ENCODE results near the gene DSTN. TPM values are rescaled to one million over a fixed set of nuclear protein-coding genes. Genes with fewer than 3 reads are reported as not detected.

Gene DSTN
- total RNA-seq, 6 experiments from 2014 or later, result 65.8 to 94.4 (median 86.9) TPM

DNA sequence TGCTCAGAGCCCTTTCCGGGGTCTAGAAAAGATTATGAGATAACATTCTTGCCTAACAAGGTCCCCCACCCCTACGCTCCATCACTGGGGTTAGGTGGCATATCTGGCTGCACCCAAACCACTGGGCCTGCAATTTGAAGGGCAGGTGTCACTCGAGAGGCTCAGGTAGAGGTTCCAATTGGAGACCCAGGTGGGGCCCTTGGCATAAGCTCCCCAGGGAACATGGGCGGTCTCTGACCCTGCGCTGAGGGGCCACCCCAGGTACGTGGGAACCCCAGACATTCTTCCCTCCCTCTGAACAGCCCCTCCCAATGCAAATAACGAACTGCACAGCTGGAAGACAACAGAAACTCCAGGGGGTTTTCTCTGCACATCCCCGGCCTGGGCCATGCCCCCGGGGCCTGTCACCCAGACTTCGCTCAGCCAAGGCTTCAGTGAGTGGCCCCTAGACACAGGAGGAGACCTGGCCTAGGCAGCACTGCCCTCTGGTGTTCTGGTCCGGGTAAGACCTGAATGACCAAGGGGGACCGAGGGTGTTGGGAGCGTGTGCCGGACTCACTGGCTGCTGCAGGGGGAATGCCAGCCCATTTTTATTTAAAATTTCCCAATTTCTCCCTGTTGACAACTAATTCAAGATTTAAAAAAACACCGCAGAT is 47.5 kb downstream of the DSTN start:
- Histone ChIP-seq H3K27ac (no peak overlapping the region), H3K9me3 (no peaks in the 10 kb centered on the region), H3K4me1 (no peaks in the 10 kb centered on the region), H3K36me3 (peaks cover 0 to 78% (median 54%) of the 10 kb centered on the region in 4 donors), H3K27me3 (no peaks in the 10 kb centered on the region), H3K4me3 (no peak overlapping the region)
- intact Hi-C loops (cut with DNase I), result loop anchor here (10.0 kb wide), 1 partner anchor 83 kb away; the partner anchor contains the start of gene BFSP1 (in 2 of the 2)
- WGBS (ENCODE audit: insufficient coverage, low coverage, low lambda C conversion rate, missing lambda C conversion rate), result 60% methylated on average over 6 of the region's 15 CpGs
- peak; percentile 30 to 60 (median 49) for DNase-seq
- TF ChIP-seq POLR2A (IDR thresholded peaks at IDR 0.05), result no peak
- TF ChIP-seq, protein P1, sequence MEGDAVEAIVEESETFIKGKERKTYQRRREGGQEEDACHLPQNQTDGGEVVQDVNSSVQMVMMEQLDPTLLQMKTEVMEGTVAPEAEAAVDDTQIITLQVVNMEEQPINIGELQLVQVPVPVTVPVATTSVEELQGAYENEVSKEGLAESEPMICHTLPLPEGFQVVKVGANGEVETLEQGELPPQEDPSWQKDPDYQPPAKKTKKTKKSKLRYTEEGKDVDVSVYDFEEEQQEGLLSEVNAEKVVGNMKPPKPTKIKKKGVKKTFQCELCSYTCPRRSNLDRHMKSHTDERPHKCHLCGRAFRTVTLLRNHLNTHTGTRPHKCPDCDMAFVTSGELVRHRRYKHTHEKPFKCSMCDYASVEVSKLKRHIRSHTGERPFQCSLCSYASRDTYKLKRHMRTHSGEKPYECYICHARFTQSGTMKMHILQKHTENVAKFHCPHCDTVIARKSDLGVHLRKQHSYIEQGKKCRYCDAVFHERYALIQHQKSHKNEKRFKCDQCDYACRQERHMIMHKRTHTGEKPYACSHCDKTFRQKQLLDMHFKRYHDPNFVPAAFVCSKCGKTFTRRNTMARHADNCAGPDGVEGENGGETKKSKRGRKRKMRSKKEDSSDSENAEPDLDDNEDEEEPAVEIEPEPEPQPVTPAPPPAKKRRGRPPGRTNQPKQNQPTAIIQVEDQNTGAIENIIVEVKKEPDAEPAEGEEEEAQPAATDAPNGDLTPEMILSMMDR (IDR thresholded peaks at IDR 0.05), result peak; percentile 37 to 51 (median 44)
- ATAC-seq, result peak; percentile 7 to 38 (median 15)

DNA sequence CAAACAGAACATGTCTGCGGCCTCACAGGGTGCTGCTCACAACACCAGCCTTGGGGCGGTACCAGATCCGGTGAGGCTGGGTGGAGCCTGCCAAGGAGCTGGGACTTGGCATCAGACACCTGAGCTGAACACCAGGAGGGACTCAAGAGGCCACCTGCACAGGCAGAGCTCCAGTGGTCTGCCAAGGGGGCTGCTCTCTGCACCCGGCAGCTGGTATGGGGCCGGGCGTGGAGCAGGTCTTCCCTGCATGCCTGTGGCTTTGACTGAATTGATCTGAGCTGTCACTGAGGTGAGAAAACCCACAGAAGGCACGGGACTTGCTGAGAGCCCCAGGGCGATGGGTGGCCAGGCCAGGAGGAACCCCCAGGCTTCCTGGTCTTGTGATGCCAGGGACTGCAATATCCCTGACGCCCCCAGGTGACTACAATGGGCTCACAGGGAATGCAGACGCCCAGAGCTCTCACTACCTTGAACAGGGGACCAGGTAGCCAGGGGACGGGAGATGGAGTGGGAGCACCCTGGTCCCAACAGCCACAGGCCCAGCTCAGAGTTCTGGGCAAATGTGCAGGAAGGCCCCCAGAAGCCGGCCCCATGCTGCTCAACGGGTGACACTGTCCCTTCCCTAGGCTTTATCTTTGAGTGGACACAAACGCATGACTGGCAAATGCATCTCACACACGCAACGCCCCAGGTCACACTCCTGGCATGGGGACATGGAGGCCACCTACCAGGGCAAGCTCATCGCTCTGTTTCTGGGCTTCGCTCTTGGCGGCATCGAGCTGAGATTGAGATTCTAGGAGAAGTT is 48.2 kb downstream of the DSTN start:
- DNase-seq (peak in 2 of 3 donors; percentile 22 to 46), ATAC-seq (no peak)
- no peak overlapping the region for H3K4me3 ChIP-seq
- TF ChIP-seq POLR2A (IDR thresholded peaks at IDR 0.05), result no peak
- TF ChIP-seq, protein P1 (IDR thresholded peaks at IDR 0.05), result no peak
- WGBS (ENCODE audit: insufficient coverage, low coverage, low lambda C conversion rate, missing lambda C conversion rate), result 100% methylated on average over 3 of the region's 20 CpGs
- H3K36me3 ChIP-seq, result peaks cover 0 to 86% (median 59%) of the 10 kb centered on the region in 4 donors
- H3K27me3 ChIP-seq, result no peaks in the 10 kb centered on the region
- H3K4me1 ChIP-seq, result no peaks in the 10 kb centered on the region
- H3K9me3 ChIP-seq, result no peaks in the 10 kb centered on the region
- H3K27ac ChIP-seq, result no peak overlapping the region
- intact Hi-C loops (cut with DNase I), result loop anchor here (10.0 kb wide), 1 partner anchor 83 kb away; the partner anchor contains the start of gene BFSP1 (in 2 of the 2)

DNA sequence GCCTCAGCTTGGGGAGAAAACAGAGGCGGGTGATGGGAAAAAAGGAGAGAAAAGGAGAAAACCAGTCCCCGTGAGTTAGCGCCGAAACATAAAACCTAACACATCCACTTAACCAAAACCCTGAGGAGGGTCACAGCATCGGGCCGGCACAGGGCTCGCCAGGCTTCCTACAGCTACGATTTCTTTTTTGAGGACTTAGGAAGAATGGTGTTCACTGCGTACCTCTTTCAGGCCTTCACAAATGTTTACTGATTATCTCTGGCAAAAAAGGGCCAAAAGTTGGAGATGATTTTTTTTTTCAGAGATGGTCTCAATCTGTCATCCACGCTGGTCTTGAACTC is 48.8 kb downstream of the DSTN start:
- intact Hi-C loops (cut with DNase I), result loop anchor here (10.0 kb wide), 1 partner anchor 84 kb away; the partner anchor contains the start of gene BFSP1 (in 2 of the 2)
- DNase-seq (no peak), ATAC-seq (no peak)
- Histone ChIP-seq H3K27ac (no peak overlapping the region), H3K9me3 (no peaks in the 10 kb centered on the region), H3K36me3 (peaks cover 0 to 86% (median 62%) of the 10 kb centered on the region in 4 donors), H3K4me1 (no peaks in the 10 kb centered on the region), H3K27me3 (no peaks in the 10 kb centered on the region), H3K4me3 (no peak overlapping the region)
- TF ChIP-seq, protein P1 (IDR thresholded peaks at IDR 0.05), result no peak
- TF ChIP-seq POLR2A (IDR thresholded peaks at IDR 0.05), result no peak
- WGBS (ENCODE audit: insufficient coverage, low coverage, low lambda C conversion rate, missing lambda C conversion rate), result 82% methylated on average over 10 of the region's 10 CpGs

DNA sequence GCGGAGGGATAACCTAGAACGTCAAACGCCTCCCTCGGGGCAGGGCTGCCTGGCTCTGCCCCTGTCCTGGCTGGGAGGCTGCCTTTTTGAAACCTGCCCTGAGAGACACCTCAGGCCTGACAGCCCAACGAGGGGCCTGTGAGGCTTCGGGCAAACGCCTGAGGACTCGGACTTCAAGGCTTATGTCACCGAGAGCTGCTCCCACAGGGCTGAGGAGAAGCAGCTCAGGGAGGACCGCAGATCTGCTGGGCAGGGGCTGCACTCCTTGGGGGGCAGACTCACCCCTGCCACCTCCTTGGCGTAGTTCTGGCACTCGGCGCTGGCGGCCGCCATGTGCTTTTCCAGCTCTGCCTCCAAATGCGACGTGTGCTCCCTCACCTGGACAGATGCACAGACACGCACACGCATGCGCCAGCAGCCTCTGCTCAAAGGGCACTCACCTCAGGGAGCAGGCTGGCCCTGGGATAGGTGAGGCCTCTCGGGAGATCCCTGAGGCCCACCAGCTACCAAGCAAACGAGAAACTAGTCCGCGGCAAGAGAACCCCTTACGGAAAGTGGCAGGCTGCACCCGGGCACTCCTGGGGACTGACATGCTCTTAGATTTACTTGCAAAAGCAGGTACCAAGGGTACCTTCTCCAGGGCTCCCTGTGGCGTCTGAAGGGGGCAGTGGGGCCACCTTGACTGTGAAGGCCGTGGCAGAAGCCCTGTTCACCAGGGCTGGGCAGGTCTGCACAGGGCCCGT is 49.6 kb downstream of the DSTN start:
- no peaks in the 10 kb centered on the region for H3K9me3 ChIP-seq
- intact Hi-C loops (cut with DNase I), result loop anchor here (10.0 kb wide), 2 partner anchors 85 to 285 kb away; partner anchors contain the start of gene BFSP1 (in 2 of the 2)
- ATAC-seq (no peak), DNase-seq (peak in 2 of 3 donors; percentile 16 to 38)
- TF ChIP-seq, protein P1 (IDR thresholded peaks at IDR 0.05), result no peak
- TF ChIP-seq POLR2A (IDR thresholded peaks at IDR 0.05), result no peak
- H3K27me3 ChIP-seq, result no peaks in the 10 kb centered on the region
- no peak overlapping the region for H3K4me3 ChIP-seq
- H3K4me1 ChIP-seq, result no peaks in the 10 kb centered on the region
- peaks cover 0 to 92% (median 63%) of the 10 kb centered on the region in 4 donors for H3K36me3 ChIP-seq
- WGBS (ENCODE audit: insufficient coverage, low coverage, low lambda C conversion rate, missing lambda C conversion rate), result 83% methylated on average over 1 of the region's 29 CpGs
- no peak overlapping the region for H3K27ac ChIP-seq
